Measurements from ENCODE around the gene KCNIP4. TPM values are rescaled to one million over a fixed set of nuclear protein-coding genes. Genes with fewer than 3 reads are reported as not detected.

Gene KCNIP4
- total RNA-seq, 1 donor from 2014 or later = not detected

GRCh38 chr4:21765810-21766407 lies 182.7 kb downstream of the KCNIP4 start:
- intact Hi-C loops (cut with micrococcal nuclease) = loop anchor here (1.0 to 10.0 kb wide), 2 partner anchors 1061 to 1347 kb away; partner anchors contain the start of gene PACRGL

GRCh38 chr4:21763855-21764254 lies 184.7 kb downstream of the KCNIP4 start:
- intact Hi-C loops (cut with micrococcal nuclease) = loop anchor here (10.0 kb wide), 1 partner anchor 1059 kb away; the partner anchor contains the start of gene PACRGL

DNA sequence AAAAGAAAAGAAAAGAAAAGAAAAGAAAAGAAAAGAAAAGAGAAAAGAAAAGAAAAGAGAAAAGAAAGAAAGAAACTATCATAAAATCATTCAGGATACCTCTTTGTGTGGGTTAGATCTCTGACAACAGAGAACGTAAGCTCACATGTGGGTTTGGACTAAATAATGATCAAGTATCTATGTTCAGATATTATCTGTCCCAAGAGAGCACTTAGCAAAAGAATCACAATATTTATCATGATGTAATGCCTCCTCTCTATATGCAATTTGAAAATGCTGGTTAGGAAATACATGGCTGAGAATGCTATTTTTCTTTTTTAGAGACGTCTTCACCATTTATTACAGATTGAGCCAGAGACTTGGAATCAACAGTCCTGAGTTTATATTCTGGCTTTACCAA lies 191.3 kb downstream of the KCNIP4 start:
- intact Hi-C loops (cut with micrococcal nuclease) = no loop called here

DNA sequence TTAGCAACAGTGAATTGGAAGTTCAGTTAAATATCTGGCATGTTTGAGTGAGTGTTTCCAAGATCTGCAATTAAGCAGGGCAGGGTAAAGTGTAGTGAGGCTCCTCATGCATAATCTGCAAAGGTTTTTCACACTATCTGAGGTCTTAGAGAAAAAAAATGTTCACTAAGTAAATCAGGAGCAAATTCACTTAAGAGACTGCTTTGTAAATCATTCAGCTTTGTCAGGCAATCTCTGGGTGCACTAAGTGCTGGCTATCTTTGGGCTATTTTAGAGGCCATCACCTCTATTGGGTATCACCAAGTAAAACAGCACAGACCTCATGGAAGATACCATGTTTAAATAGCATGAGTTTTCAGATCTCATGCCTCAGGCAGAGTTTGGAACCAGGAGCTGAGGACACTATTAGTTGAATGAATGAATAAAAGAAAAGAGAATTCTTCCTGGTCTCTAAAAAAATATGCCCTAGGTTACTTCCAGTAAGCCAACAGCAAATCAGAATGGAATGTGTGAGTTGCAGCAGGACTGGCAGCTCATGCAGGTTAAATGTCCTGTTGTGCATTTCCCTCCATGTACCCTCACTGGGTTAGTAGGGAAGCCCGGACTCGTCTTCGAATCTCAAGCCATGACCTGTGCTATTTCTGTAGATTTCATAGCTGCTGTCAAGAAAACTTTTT lies 195.3 kb downstream of the KCNIP4 start:
- intact Hi-C loops (cut with micrococcal nuclease) = no loop called here

GRCh38 chr4:21752616-21753015 lies 196.0 kb downstream of the KCNIP4 start:
- intact Hi-C loops (cut with micrococcal nuclease) = no loop called here

GRCh38 chr4:21749924-21750323 lies 198.6 kb downstream of the KCNIP4 start:
- intact Hi-C loops (cut with micrococcal nuclease) = no loop called here

DNA sequence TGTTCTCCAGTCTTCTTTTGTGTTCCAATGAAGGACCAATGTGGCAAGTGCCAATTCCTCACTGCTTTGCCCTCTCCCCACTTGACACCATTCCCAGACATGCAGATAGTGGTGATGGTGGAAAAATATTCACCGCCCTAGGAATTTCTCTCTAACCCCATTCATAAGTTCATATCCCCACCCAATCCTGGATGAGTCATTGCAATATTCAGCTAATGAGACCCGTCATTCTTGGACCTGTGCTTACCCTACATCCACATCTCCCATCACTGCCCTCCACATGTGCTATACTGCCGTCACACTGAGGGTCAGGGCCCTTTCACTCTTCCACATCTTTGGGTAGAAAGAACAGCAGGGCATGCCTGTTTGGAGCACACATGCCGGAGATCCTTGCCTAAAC lies 199.2 kb downstream of the KCNIP4 start:
- intact Hi-C loops (cut with micrococcal nuclease) = no loop called here

DNA sequence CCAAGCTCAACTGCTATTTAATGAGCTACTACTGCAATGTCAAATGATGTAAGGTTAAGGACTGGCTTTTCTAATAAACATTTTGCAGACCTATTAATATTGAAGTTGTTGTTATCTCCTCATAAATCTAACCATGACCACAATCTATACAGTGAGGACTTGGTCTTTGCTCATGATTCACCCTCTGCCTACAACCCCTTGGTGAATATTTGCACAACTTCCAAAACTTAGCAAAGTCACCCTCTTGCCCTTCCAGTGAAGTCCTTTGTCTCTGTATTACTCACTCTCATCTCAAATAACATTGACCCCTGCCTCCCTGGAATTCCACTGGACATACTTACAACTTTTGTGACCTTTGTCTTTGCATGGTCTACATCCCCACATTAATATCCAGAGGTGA lies 204.5 kb downstream of the KCNIP4 start:
- intact Hi-C loops (cut with micrococcal nuclease) = no loop called here

DNA sequence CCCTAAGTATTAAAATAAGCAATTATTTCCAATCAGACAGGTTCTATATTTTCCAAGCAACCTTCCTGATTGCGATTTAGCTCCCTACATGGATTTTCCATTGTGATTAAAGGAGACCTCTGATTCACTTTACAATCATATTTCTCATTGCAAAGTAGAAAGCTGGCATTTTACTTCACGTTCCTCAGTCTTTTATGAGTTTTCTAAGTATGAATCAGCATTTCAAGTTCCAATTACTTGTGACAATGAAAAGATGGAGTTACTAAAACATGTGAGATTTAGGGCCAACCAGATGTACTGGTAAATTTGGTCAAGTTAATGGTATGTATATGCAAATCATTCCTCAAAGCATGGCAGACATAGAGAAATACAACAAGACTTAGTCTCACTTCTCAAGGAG lies 206.2 kb downstream of the KCNIP4 start:
- intact Hi-C loops (cut with micrococcal nuclease) = no loop called here

DNA sequence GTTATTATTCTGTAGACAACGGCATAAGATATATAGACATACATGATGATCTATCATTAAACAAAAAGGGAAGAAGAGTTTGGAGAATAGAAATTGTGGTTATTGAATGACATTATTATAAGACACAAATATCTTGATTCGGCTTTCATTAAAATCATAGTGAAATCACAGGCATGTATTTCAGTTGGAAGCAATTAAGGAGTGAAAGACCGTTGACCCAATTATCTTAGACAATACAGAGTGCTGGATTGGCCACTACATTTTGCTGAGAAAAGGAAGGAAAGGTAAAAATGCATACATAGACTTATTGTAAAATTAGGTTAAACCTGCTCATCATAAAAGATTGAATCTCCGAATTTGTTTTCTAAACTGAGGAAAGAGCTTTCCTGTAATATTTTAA lies 209.8 kb downstream of the KCNIP4 start:
- intact Hi-C loops (cut with micrococcal nuclease) = no loop called here

GRCh38 chr4:21735866-21736265 lies 212.7 kb downstream of the KCNIP4 start:
- intact Hi-C loops (cut with micrococcal nuclease) = no loop called here

GRCh38 chr4:21733894-21734630 lies 214.5 kb downstream of the KCNIP4 start:
- intact Hi-C loops (cut with micrococcal nuclease) = no loop called here

DNA sequence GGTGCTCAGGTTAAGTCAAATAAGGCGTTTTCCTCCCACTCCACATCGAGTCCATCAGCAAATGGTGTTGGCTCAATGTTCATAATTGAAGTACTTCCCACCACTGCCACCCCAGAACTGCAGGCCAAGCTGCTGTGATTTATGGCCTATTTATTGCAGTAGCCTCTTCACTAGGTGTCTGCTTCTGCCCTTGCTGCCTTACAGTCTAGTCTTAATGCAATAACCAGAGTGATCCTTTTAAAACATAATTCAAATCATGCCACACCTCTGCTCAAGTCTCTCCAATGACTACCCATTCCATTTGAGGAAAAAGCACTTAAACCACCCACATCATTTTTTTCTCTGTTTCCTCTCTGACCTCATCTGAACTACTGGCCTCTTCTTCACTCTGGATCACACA lies 220.3 kb downstream of the KCNIP4 start:
- intact Hi-C loops (cut with micrococcal nuclease) = no loop called here

DNA sequence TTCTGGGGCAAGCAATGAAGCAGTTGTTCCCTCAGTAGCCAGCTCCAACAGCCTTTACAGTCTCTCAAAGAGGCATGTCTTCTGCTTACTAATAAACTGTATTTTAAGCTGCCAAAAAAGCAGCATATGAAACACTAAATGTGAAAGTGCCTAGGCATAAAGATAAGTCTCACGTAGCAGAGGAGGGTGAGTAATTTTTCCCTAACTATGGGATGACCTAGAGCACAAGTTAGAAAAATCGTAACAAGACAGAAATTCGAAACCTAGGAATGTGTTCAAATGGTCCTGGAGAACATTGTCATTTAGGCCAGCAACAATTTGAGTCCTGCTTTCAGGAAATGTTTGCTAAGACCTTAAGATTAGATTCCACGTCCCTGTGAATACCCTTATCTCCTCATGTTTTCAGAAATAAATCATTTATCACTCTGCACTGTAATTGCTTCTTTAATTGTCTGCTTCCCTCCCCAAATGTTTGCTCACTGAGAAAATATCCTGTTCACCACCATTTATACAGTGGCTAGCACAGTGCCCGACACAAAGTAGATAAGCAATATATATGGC lies 222.2 kb downstream of the KCNIP4 start:
- intact Hi-C loops (cut with micrococcal nuclease) = no loop called here

DNA sequence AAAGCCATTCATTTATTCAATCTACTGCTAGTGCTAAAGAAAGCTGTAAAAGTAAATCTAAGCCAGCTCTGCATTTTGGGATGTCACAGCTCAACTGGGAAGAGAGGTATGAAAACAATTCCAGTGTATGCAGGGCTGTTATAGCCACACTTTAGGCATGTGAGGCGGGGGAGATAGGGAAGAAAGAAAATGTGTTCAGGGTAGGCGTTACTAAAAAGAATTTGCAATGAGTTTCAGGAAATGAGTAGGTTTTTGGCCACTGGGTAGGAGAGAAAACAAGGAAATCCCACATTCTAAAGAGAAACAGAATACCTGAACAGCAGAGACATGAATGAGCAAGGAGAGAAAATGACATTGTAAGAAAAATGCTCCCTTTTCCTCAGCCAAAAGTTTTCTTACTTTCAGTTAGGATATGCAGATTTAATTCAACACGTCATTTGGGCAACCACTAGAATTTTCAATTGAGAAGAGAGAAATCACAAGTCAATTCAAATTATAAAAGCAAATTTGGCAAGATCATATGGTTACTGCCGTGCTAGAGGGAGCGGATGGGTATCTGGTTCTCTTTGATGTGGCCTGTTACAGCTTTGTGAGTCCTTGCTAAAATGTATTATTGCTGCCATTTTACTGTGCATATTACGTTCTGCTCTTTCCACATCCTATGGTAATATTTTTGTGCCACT lies 226.3 kb downstream of the KCNIP4 start:
- intact Hi-C loops (cut with micrococcal nuclease) = no loop called here

GRCh38 chr4:21716531-21716930 lies 232.0 kb downstream of the KCNIP4 start:
- intact Hi-C loops (cut with micrococcal nuclease) = no loop called here

- intact Hi-C loops (cut with micrococcal nuclease) = no loop called here
Observed at GRCh38 chr4:21710179-21710835, 238.3 kb downstream of the KCNIP4 start.

- intact Hi-C loops (cut with micrococcal nuclease) = no loop called here
Observed at GRCh38 chr4:21709761-21710160, 238.8 kb downstream of the KCNIP4 start.

- intact Hi-C loops (cut with micrococcal nuclease) = no loop called here
Observed at GRCh38 chr4:21709031-21709430, 239.5 kb downstream of the KCNIP4 start.

DNA sequence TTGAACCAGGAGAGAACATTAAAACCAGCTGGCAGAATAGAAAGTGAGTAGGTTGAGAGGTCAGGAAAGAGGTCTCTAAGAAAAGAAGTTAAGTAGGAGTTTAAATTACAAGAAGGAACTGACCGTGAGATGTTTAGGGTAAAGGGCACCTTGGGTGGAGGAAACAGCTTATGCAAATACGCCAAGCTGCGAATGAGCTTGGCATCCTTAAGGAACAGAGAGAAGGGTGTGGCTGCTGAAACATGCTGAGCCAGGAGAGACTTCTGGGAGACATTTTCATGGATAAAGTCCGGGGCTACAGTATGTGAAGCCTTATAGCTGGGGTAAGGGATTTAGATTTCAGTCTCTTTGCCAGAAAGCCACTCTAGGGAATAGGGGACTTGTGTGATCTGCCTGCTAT lies 249.1 kb downstream of the KCNIP4 start:
- intact Hi-C loops (cut with micrococcal nuclease) = no loop called here

DNA sequence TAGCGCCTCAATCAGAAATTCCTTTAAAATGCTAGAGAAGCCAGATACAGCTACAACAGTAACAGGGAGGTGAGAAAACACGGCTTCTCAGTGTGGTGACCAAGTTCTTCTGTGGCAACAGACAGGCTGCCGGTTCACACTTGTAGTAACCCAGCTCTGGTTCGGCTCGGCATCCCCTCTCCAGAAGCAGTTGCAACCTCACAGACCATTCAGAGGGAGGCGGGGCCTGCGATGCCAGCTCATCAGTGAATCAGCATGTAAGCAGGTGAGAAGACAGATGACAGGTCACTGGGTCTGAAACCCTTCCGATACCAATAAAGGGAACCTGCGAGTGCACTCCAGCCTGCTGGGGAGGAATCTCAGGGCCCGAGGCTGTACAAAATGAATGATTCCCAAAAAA lies 251.0 kb downstream of the KCNIP4 start:
- intact Hi-C loops (cut with micrococcal nuclease) = no loop called here
